Measurements from ENCODE around the gene DIP2C.
"Not testable (repeated sequence)": the region's sequence is repeated elsewhere in the genome, so short reads cannot be mapped to it uniquely, and the experiment has no call there.

DIP2C gene

DNA sequence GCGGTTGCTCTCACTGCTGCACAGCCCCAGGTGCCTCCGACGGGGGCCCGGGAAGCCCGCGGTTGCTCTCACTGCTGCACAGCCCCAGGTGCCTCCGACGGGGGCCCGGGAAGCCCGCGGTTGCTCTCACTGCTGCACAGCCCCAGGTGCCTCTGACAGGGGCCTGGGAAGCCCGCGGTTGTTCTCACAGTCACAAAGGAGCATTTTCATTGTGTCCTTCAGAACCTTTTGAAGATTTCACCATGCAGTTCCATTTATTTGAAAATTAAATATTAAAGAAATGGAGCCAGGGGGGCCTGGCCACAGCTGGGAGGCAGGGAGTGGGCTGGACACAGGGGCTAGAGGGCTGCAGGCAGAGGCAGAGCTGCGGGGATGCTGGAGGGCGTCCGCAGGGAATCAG lies 321.4 kb downstream of the DIP2C start:
- Histone ChIP-seq H3K4me1 (ENCODE audit: control insufficient read depth, insufficient read depth, low read length) (peaks cover 15% of the 10 kb centered on the region), H3K36me3 (ENCODE audit: control insufficient read depth, insufficient read depth, low read length, severe bottlenecking) (peaks cover 55% of the 10 kb centered on the region)
- H3K9me3 ChIP-seq (ENCODE audit: control insufficient read depth, low read length); H3K4me3 ChIP-seq (ENCODE audit: low read length); H3K9ac ChIP-seq (ENCODE audit: low read length); DNase-seq (ENCODE audit: low read depth); H3K27me3 ChIP-seq (replicated peaks; ENCODE audit: control insufficient read depth, insufficient read depth, low read length): not testable (repeated sequence)

DNA sequence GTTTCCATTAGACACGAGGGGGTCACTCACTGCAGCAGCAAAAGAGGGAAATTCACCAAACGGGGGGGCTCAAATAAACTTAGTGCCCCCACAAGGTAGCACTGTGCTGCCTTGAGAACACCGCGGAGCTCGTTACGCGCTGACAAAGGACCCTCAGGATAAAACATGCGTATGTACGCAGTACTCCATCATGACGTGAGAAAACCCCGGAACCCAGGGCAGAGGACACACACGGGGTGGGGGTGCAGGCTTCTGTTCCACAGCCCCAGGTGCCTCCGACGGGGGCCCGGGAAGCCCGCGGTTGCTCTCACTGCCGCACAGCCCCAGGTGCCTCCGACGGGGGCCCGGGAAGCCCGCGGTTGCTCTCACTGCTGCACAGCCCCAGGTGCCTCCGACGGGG lies 321.8 kb downstream of the DIP2C start:
- Histone ChIP-seq H3K27me3 (replicated peaks; ENCODE audit: control insufficient read depth, insufficient read depth, low read length) (no peaks in the 10 kb centered on the region), H3K4me3 (ENCODE audit: low read length) (no peak overlapping the region), H3K9ac (ENCODE audit: low read length) (no peak overlapping the region), H3K4me1 (ENCODE audit: control insufficient read depth, insufficient read depth, low read length) (peaks cover 10% of the 10 kb centered on the region), H3K36me3 (ENCODE audit: control insufficient read depth, insufficient read depth, low read length, severe bottlenecking) (peaks cover 60% of the 10 kb centered on the region), H3K9me3 (ENCODE audit: control insufficient read depth, low read length) (no peaks in the 10 kb centered on the region)
- DNase-seq (ENCODE audit: low read depth), result no peak

DNA sequence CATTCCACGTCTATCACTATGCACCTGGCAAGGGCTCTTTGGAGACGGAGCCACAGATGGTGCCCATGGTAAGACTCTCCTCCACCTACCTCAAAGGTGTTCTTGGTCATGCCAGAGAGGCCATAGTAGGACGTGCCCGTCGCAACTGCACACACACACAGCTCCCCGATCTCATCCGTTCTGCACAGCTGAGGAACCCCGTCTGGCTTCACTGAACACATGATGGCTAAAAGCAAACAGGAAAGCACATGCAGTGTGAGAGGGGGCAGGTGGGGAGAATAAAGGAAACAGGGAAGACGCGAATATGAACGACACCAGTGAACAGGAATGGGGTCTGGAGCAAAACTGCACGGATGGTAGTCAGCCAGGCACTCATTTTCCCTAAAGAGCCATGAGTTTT lies 323.3 kb downstream of the DIP2C start:
- Histone ChIP-seq H3K4me3 (ENCODE audit: low read length) (no peak overlapping the region), H3K36me3 (ENCODE audit: control insufficient read depth, insufficient read depth, low read length, severe bottlenecking) (peaks cover 74% of the 10 kb centered on the region), H3K27me3 (replicated peaks; ENCODE audit: control insufficient read depth, insufficient read depth, low read length) (no peaks in the 10 kb centered on the region), H3K9ac (ENCODE audit: low read length) (no peak overlapping the region), H3K9me3 (ENCODE audit: control insufficient read depth, low read length) (no peaks in the 10 kb centered on the region), H3K4me1 (ENCODE audit: control insufficient read depth, insufficient read depth, low read length) (peaks cover 6% of the 10 kb centered on the region)
- DNase-seq (ENCODE audit: low read depth), result no peak

DNA sequence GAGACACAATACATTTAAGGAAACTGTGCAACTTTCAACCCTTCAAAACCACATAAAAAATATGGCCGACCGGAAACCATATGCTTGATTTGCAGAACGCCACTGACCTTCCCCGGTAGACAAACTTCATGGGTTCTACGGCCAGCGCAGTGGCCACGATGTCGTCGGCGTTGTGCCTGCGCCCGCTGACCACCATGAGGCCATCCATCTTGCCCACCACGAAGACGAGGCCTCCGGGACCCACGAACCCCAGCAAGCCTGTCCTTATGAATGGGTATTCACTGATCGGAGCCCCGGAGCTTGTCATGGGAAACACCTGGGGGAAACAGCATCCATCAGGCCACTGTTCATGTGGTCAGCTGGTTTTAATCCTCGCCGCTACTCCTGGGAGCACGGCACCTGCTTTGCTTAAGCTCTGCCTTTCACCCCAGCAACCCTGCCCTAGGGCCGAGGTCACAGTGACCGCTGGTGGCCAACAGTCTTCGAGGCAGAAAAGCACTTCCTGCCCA lies 325.1 kb downstream of the DIP2C start:
- DNase-seq (ENCODE audit: low read depth), result no peak
- Histone ChIP-seq H3K9ac (ENCODE audit: low read length) (no peak overlapping the region), H3K9me3 (ENCODE audit: control insufficient read depth, low read length) (no peaks in the 10 kb centered on the region), H3K4me1 (ENCODE audit: control insufficient read depth, insufficient read depth, low read length) (no peaks in the 10 kb centered on the region), H3K27me3 (replicated peaks; ENCODE audit: control insufficient read depth, insufficient read depth, low read length) (no peaks in the 10 kb centered on the region), H3K36me3 (ENCODE audit: control insufficient read depth, insufficient read depth, low read length, severe bottlenecking) (peaks cover 88% of the 10 kb centered on the region), H3K4me3 (ENCODE audit: low read length) (no peak overlapping the region)

DNA sequence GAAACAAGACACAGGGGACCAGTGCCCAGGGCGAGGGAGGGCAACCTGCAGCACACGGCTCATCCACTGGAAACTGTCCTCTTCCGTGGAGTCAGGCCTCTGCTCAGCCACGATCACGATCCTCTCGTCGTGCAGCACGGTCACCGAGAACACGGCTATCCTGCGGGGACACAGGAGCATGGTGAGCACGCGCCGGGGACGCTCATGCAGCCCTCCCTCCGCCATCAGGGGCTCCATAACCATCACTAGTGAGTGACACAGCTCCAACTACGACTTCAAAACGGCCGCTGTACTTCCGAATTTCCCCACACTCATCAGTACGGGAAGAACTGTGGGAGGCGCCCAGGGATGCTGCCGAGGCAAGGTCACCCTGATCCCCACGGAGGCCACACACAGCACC lies 326.3 kb downstream of the DIP2C start:
- Histone ChIP-seq H3K36me3 (ENCODE audit: control insufficient read depth, insufficient read depth, low read length, severe bottlenecking) (peaks cover 81% of the 10 kb centered on the region), H3K9me3 (ENCODE audit: control insufficient read depth, low read length) (no peaks in the 10 kb centered on the region), H3K4me1 (ENCODE audit: control insufficient read depth, insufficient read depth, low read length) (no peaks in the 10 kb centered on the region), H3K9ac (ENCODE audit: low read length) (no peak overlapping the region), H3K4me3 (ENCODE audit: low read length) (no peak overlapping the region), H3K27me3 (replicated peaks; ENCODE audit: control insufficient read depth, insufficient read depth, low read length) (no peaks in the 10 kb centered on the region)
- no peak for DNase-seq (ENCODE audit: low read depth)

DNA sequence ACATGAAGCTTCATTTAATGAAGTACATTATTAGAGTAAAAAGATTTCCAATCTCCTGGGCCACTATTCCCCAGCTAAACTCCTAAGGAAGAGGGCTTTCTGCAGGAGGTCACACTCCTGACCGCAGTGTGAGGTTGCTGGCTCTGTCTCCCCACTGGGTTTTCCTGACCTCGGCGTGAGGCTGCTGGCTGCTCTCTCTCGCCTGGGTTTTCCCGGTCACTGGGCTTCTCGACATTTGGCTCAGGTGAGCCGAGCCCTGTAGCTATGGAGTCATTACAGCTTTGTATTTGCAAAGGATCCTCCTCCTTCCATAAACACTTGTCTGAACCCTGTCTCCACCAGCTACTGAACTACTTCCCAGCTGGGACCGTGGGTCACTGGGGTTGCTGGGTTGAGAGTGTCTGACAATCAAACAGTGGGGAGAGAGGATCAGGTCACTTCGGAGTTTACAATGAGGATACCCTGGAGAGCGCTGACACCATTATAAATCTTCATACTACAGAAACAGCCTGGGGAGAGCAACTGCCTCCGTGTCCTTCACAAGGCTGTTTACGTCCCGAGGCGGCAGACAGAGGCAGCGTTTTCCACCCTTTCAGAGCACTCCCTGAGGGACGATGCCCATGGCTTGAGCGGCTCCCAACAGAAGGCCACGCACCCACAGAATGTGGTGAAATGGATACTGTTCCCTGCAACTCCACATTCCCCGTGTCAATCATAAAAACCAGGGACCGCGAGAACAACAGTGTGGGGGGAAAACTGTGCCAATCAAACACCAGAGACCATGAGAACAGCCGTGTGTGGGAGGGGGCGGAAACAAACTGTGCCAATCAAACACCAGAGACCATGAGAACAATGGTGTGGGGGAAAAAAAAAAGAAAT lies 328.0 kb downstream of the DIP2C start:
- no peaks in the 10 kb centered on the region for H3K9me3 ChIP-seq (ENCODE audit: control insufficient read depth, low read length)
- no peak for DNase-seq (ENCODE audit: low read depth)
- no peak overlapping the region for H3K9ac ChIP-seq (ENCODE audit: low read length)
- no peak overlapping the region for H3K4me3 ChIP-seq (ENCODE audit: low read length)
- no peaks in the 10 kb centered on the region for H3K4me1 ChIP-seq (ENCODE audit: control insufficient read depth, insufficient read depth, low read length)
- peaks cover 87% of the 10 kb centered on the region for H3K36me3 ChIP-seq (ENCODE audit: control insufficient read depth, insufficient read depth, low read length, severe bottlenecking)
- H3K27me3 ChIP-seq (replicated peaks; ENCODE audit: control insufficient read depth, insufficient read depth, low read length), result no peaks in the 10 kb centered on the region

DNA sequence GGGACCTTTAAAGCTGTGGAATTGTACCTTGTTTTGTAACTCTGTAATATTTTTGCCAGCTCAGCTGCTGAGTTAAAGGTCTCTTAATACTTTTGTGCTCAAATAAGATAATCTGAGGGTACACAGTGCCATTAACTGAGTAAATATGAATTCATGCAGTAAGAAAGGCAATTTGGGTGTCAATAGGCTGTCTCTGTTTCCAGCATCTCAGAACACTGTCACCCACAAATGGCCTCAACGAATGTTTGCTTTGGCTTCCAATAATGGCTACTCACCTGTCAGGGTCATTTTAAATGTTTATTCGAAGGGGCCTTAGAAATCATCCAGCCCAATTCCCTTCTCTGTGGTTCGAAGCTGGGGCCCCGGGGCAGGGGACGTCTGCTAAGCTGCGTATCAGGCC lies 328.8 kb downstream of the DIP2C start:
- no peak overlapping the region for H3K9ac ChIP-seq (ENCODE audit: low read length)
- H3K9me3 ChIP-seq (ENCODE audit: control insufficient read depth, low read length), result no peaks in the 10 kb centered on the region
- no peaks in the 10 kb centered on the region for H3K27me3 ChIP-seq (replicated peaks; ENCODE audit: control insufficient read depth, insufficient read depth, low read length)
- H3K4me3 ChIP-seq (ENCODE audit: low read length), result no peak overlapping the region
- DNase-seq (ENCODE audit: low read depth), result no peak
- H3K36me3 ChIP-seq (ENCODE audit: control insufficient read depth, insufficient read depth, low read length, severe bottlenecking), result peaks cover 86% of the 10 kb centered on the region
- no peaks in the 10 kb centered on the region for H3K4me1 ChIP-seq (ENCODE audit: control insufficient read depth, insufficient read depth, low read length)

DNA sequence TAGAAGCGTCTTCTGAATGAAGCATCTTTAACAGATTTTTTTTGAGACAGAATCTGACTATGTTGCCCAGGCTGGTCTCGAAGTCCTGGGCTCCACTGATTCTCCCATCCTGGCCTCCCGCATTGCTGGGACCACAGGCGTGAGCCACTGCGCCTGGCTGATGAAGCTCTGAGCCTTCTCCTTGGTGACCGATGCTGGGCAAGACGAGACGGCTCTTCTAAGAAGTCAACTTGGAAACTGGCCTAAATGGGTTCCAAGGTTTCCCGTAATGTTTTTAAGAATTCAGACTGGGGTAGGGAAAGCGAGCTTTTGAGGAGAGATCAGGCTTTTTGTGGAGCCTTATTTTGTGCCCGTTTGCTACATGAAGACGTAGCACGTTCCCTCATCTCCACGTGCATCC lies 329.7 kb downstream of the DIP2C start:
- Histone ChIP-seq H3K4me3 (ENCODE audit: low read length) (no peak overlapping the region), H3K9ac (ENCODE audit: low read length) (no peak overlapping the region), H3K36me3 (ENCODE audit: control insufficient read depth, insufficient read depth, low read length, severe bottlenecking) (peaks cover 86% of the 10 kb centered on the region), H3K4me1 (ENCODE audit: control insufficient read depth, insufficient read depth, low read length) (no peaks in the 10 kb centered on the region), H3K9me3 (ENCODE audit: control insufficient read depth, low read length) (no peaks in the 10 kb centered on the region), H3K27me3 (replicated peaks; ENCODE audit: control insufficient read depth, insufficient read depth, low read length) (no peaks in the 10 kb centered on the region)
- no peak for DNase-seq (ENCODE audit: low read depth)

DNA sequence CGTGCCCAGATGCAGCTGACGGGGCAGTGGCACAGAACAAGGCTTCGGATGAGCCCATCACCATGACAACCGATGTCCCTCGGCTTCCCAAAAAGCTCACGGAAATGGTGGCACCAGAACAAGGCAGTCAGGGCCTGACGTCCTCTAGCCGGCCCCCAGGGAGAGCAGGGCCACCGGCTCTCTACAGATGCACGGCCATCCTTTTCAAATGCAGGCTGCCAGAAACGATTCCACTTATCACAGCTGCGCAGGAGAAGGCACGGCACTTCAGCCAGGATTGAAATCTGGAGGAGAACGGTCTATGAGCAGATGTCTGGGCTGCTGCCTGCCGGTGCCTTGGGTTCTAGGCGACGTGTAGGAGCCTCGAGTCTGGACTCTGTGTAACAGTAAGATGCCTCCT lies 330.4 kb downstream of the DIP2C start:
- no peaks in the 10 kb centered on the region for H3K4me1 ChIP-seq (ENCODE audit: control insufficient read depth, insufficient read depth, low read length)
- H3K9me3 ChIP-seq (ENCODE audit: control insufficient read depth, low read length), result no peaks in the 10 kb centered on the region
- no peak overlapping the region for H3K9ac ChIP-seq (ENCODE audit: low read length)
- H3K36me3 ChIP-seq (ENCODE audit: control insufficient read depth, insufficient read depth, low read length, severe bottlenecking), result peaks cover 86% of the 10 kb centered on the region
- H3K4me3 ChIP-seq (ENCODE audit: low read length), result no peak overlapping the region
- no peak for DNase-seq (ENCODE audit: low read depth)
- H3K27me3 ChIP-seq (replicated peaks; ENCODE audit: control insufficient read depth, insufficient read depth, low read length), result no peaks in the 10 kb centered on the region

DNA sequence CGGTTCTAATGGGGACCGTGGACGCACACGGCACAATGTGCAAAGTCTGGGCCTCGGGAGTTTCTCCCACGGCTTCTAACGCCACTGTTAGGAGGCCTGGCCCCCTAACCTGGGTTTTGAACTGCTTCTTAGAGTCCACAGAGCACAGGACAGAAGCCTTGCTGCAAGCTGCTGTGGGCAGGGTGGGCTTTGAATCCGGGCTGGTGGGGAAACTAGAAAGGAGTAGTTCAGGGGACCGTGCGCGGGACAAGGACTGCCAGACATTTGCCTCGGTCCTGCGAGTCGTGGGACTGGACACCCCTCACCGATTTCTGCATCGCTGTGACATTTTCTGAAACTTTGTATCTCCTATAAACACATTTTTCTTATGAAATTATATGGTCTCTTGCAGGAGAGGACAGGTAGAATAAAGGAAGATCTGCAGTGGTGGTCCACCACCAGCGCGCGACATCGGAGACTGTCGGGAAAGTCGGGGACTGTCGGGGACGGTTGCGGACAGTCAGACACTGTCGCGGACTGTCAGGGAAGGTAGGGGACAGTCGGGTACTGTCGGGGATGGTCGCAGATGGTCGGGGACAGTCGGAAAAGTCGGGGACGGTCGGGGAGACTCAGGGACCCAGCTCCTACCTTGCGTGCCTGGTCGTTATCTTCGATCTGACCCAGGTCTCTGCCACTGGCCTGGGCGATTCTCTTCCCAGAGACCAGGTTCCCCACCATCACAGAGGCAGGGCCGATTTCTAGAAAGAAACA lies 332.1 kb downstream of the DIP2C start:
- no peak for DNase-seq (ENCODE audit: low read depth)
- Histone ChIP-seq H3K36me3 (ENCODE audit: control insufficient read depth, insufficient read depth, low read length, severe bottlenecking) (peaks cover 82% of the 10 kb centered on the region), H3K4me3 (ENCODE audit: low read length) (no peak overlapping the region), H3K9ac (ENCODE audit: low read length) (no peak overlapping the region), H3K4me1 (ENCODE audit: control insufficient read depth, insufficient read depth, low read length) (no peaks in the 10 kb centered on the region), H3K9me3 (ENCODE audit: control insufficient read depth, low read length) (no peaks in the 10 kb centered on the region), H3K27me3 (replicated peaks; ENCODE audit: control insufficient read depth, insufficient read depth, low read length) (no peaks in the 10 kb centered on the region)

DNA sequence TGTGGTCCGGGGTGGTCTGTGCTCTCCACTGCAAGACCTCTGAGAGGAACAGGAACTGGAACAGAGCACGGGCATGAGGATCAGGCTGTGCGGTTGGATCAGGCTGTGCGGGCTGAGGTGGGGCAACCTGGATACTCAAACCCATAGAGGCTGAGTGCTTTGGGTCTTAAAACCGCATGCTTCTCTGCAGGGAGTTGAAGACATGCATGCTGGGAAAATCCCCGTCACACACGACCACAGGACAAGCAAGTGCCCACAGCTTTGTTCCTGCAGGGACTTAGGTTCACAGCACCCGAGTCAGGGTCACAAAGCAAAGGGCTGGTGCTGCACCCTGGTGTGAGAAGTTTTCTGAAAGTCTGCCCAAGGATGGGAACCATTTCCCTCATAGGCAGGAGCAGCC lies 333.0 kb downstream of the DIP2C start:
- Histone ChIP-seq H3K4me3 (ENCODE audit: low read length) (no peak overlapping the region), H3K9me3 (ENCODE audit: control insufficient read depth, low read length) (no peaks in the 10 kb centered on the region), H3K36me3 (ENCODE audit: control insufficient read depth, insufficient read depth, low read length, severe bottlenecking) (peaks cover 80% of the 10 kb centered on the region), H3K9ac (ENCODE audit: low read length) (no peak overlapping the region), H3K4me1 (ENCODE audit: control insufficient read depth, insufficient read depth, low read length) (no peaks in the 10 kb centered on the region), H3K27me3 (replicated peaks; ENCODE audit: control insufficient read depth, insufficient read depth, low read length) (no peaks in the 10 kb centered on the region)
- DNase-seq (ENCODE audit: low read depth), result no peak

Data from adipocyte (in vitro differentiated cells).